A549 (cell line): ENCODE data around the gene CNKSR2. TPM values are rescaled to one million over a fixed set of nuclear protein-coding genes. Genes with fewer than 3 reads are reported as not detected.

ENCODE experiments used
- ATAC-seq, 2 experiments: fragments of 200-7000 bp in 1 of 2; fragments of >200 bp in 1 of 2; cut with Nextera tagmentation in 1 of 2; cut with Tn5 transposase in 1 of 2; 3 replicates each; pipeline versions ENCODE4 v1.8.0 to v1.9.1; 2018 to 2020; ENCODE audit warnings: mild to moderate bottlenecking in 1 of 2, moderate library complexity in 1 of 2
- CTCF ChIA-PET: fragments of 300-600 bp; sonication (Branson Sonifier 250); formaldehyde crosslinking; extraction: SDS; loops from one replicate; lab custom pipeline; 2021; ENCODE audit warnings: antibody characterized with exemption, inconsistent platforms; lab: Yijun Ruan, JAX
- POLR2A ChIA-PET: fragments of 350-600 bp; formaldehyde crosslinking; extraction: SDS; loops from one replicate; lab custom pipeline; 2021; ENCODE audit warnings: antibody characterized with exemption, inconsistent platforms; lab: Yijun Ruan, JAX
- DNase-seq, 2 experiments: peaks; one replicate each; pipeline versions ENCODE4 v3.0.0 to v3.0.0-alpha.2; 2011 to 2016; ENCODE audit warnings: low read depth in 1 of 2, low spot score in 1 of 2
- FAIRE-seq: peaks from 2 replicates; lab custom pipeline; 2011; peaks lifted over from hg19 to GRCh38; lab: Jason Lieb, UNC
- H3K27ac ChIP-seq, 2 experiments: fragments of >200 bp; sonication (Bioruptor Twin); formaldehyde crosslinking; 3 replicates each; pipeline ENCODE4 v1.5.1; 2016 to 2017
- H3K4me1 ChIP-seq: fragments of >200 bp; sonication (Bioruptor Twin); formaldehyde crosslinking; 3 replicates; pipeline ENCODE4 v1.6.1; 2016
- H3K4me2 ChIP-seq: fragments of >200 bp; sonication (Bioruptor Twin); formaldehyde crosslinking; 3 replicates; pipeline ENCODE4 v1.6.1; 2016
- H3K4me3 ChIP-seq: fragments of >200 bp; sonication (Bioruptor Twin); formaldehyde crosslinking; 3 replicates; pipeline ENCODE4 v1.5.1; 2016
- H3K9me3 ChIP-seq: fragments of >200 bp; sonication (Bioruptor Twin); formaldehyde crosslinking; 3 replicates; pipeline ENCODE4 v1.6.1; 2016
- ATOH8 ChIP-seq: fragments of 250-450 bp; sonication (Bioruptor Pico); IDR thresholded peaks from 2 replicates; pipeline ENCODE4 v1.5.0; 2020; ENCODE audit warnings: low read depth, mild to moderate bottlenecking, moderate library complexity
- CBX8 ChIP-seq: fragments of 200-600 bp; sonication (generic); IDR thresholded peaks from 2 replicates; pipeline ENCODE4 v1.6.1; 2016
- E2F6 ChIP-seq: IDR thresholded peaks from 2 replicates; pipeline ENCODE4 v1.6.1; 2012; ENCODE audit warnings: low read depth, borderline replicate concordance
- EHF ChIP-seq: fragments of 250-450 bp; sonication (Bioruptor Pico); IDR thresholded peaks from 2 replicates; pipeline ENCODE4 v1.5.0; 2020; ENCODE audit warnings: mild to moderate bottlenecking
- ELK1 ChIP-seq: fragments of 150-350 bp; IDR thresholded peaks from 2 replicates; pipeline ENCODE4 v1.6.1; 2014; ENCODE audit warnings: low read depth, mild to moderate bottlenecking, low read length
- EP300 ChIP-seq, 2 experiments: fragments of >200 bp; sonication (Bioruptor Twin); formaldehyde crosslinking; IDR thresholded peaks; 2 replicates in 1 of 2; 3 replicates in 1 of 2; pipeline ENCODE4 v1.6.1; 2016 to 2017
- ESRRA ChIP-seq: fragments of 150-350 bp; IDR thresholded peaks from 2 replicates; pipeline ENCODE4 v1.6.1; 2014; ENCODE audit warnings: mild to moderate bottlenecking, low read length, borderline replicate concordance
- FOSL2 ChIP-seq, 2 experiments: fragments of 450-650 bp in 1 of 2; fragments of >200 bp in 1 of 2; sonication (Bioruptor Twin) in 1 of 2; formaldehyde crosslinking; IDR thresholded peaks; 2 replicates each; pipeline versions ENCODE4 v1.5.0 to v1.6.1; 2016 to 2020; ENCODE audit warnings: mild to moderate bottlenecking in 1 of 2, moderate library complexity in 1 of 2
- GATA3 ChIP-seq: IDR thresholded peaks from 2 replicates; pipeline ENCODE4 v1.6.1; 2012; ENCODE audit warnings: borderline replicate concordance
- HEYL ChIP-seq: fragments of 250-450 bp; sonication (Bioruptor Pico); IDR thresholded peaks from 2 replicates; pipeline ENCODE4 v1.8.0; 2021; ENCODE audit warnings: mild to moderate bottlenecking, moderate library complexity
- HMGXB4 ChIP-seq: fragments of 250-450 bp; sonication (Bioruptor Pico); IDR thresholded peaks from 2 replicates; pipeline ENCODE4 v1.5.0; 2021; ENCODE audit warnings: mild to moderate bottlenecking, moderate library complexity, borderline replicate concordance
- HOXB13 ChIP-seq: fragments of 250-450 bp; sonication (Bioruptor Pico); IDR thresholded peaks from 2 replicates; pipeline ENCODE4 v1.5.0; 2020; ENCODE audit warnings: low read depth, mild to moderate bottlenecking, moderate library complexity
- HOXB5 ChIP-seq: fragments of 250-450 bp; sonication (Bioruptor Pico); IDR thresholded peaks from 2 replicates; pipeline ENCODE4 v1.5.0; 2020; ENCODE audit warnings: mild to moderate bottlenecking, moderate library complexity
- JUN ChIP-seq, 2 experiments: fragments of >200 bp; sonication (Bioruptor Twin); formaldehyde crosslinking; IDR thresholded peaks; 2 replicates in 1 of 2; 3 replicates in 1 of 2; pipeline ENCODE4 v1.6.1; 2016 to 2017
- KDM5A ChIP-seq: fragments of 200-600 bp; sonication (generic); IDR thresholded peaks from 2 replicates; pipeline ENCODE4 v1.6.1; 2016; ENCODE audit warnings: antibody characterized with exemption, mild to moderate bottlenecking
- NFE2L2 ChIP-seq: fragments of 150-350 bp; conservative IDR thresholded peaks from 2 replicates; pipeline ENCODE4 v1.6.1; 2014; ENCODE audit warnings: low read length
- NPAS2 ChIP-seq: fragments of 250-450 bp; sonication (Bioruptor Pico); IDR thresholded peaks from 2 replicates; pipeline ENCODE4 v1.8.0; 2022; ENCODE audit warnings: mild to moderate bottlenecking, moderate library complexity, borderline replicate concordance
- NR3C1 ChIP-seq: fragments of >200 bp; sonication (Bioruptor Twin); formaldehyde crosslinking; IDR thresholded peaks from 3 replicates; pipeline ENCODE4 v1.6.1; 2017
- POLR2A ChIP-seq: IDR thresholded peaks from 2 replicates; pipeline ENCODE4 v1.6.1; 2012; ENCODE audit warnings: mild to moderate bottlenecking, low read length
- POLR2AphosphoS2 ChIP-seq: conservative IDR thresholded peaks from 2 replicates; pipeline ENCODE4 v1.6.1; 2012; ENCODE audit warnings: low read length, improper control_type of control experiment, inconsistent platforms
- RAD21 ChIP-seq, 2 experiments: fragments of >200 bp in 1 of 2; sonication (Bioruptor Twin) in 1 of 2; formaldehyde crosslinking in 1 of 2; IDR thresholded peaks in 1 of 2; conservative IDR thresholded peaks in 1 of 2; 2 replicates in 1 of 2; 3 replicates in 1 of 2; pipeline ENCODE4 v1.6.1; 2012 to 2018; ENCODE audit warnings: inconsistent platforms in 1 of 2
- RARB ChIP-seq: fragments of 250-450 bp; sonication (Bioruptor Pico); IDR thresholded peaks from 2 replicates; pipeline ENCODE4 v1.8.0; 2021; ENCODE audit warnings: mild to moderate bottlenecking, moderate library complexity
- RCOR1 ChIP-seq: fragments of 150-350 bp; IDR thresholded peaks from 2 replicates; pipeline ENCODE4 v1.6.1; 2014; ENCODE audit warnings: antibody characterized with exemption, low read length, low read depth
- RNF2 ChIP-seq: fragments of 200-600 bp; sonication (generic); IDR thresholded peaks from 2 replicates; pipeline ENCODE4 v1.6.1; 2016; ENCODE audit warnings: low read depth, mild to moderate bottlenecking, antibody characterized with exemption, moderate library complexity, borderline replicate concordance
- SREBF2 ChIP-seq: fragments of 450-650 bp; IDR thresholded peaks from 2 replicates; pipeline ENCODE4 v1.6.1; 2014; ENCODE audit warnings: mild to moderate bottlenecking, moderate library complexity
- TFCP2L1 ChIP-seq: fragments of 250-450 bp; sonication (Bioruptor Pico); IDR thresholded peaks from 2 replicates; pipeline ENCODE4 v1.5.0; 2021; ENCODE audit warnings: mild to moderate bottlenecking
- ZC3H11A ChIP-seq: fragments of 450-650 bp; IDR thresholded peaks from 2 replicates; pipeline ENCODE4 v1.6.1; 2014; ENCODE audit warnings: antibody characterized with exemption, mild to moderate bottlenecking
- ZNF302 ChIP-seq: fragments of 250-450 bp; sonication (Bioruptor Pico); IDR thresholded peaks from 2 replicates; pipeline ENCODE4 v1.9.0; 2021; ENCODE audit warnings: inconsistent platforms, mild to moderate bottlenecking, moderate library complexity
- ZSCAN20 ChIP-seq: fragments of 250-450 bp; sonication (Bioruptor Pico); IDR thresholded peaks from 2 replicates; pipeline ENCODE4 v1.8.0; 2022; ENCODE audit warnings: mild to moderate bottlenecking, moderate library complexity
- whole genome bisulfite sequencing: methylation state at CpG from one replicate; pipeline ENCODE4 v1.1.6; 2017; ENCODE audit errors: missing lambda C conversion rate; 5-methylcytosine and 5-hydroxymethylcytosine counted together
- polyA plus RNA-seq, 4 experiments: library from polyadenylated mRNA; depleted of rRNA in 3 of 4; stranded (reverse); fragments of >200 nt; fragmentation: RNase III in 1 of 4; extraction: RNeasy Plus Mini Kit Qiagen cat#74134 plus additional on column Dnase treatment in 1 of 4; gene quantifications; 2 replicates in 3 of 4; 3 replicates in 1 of 4; pipeline ENCODE4 v1.2.3, GENCODE V29; 2011 to 2017
- TF ChIP-seq, protein P1 (sequence below): IDR thresholded peaks from 2 replicates; pipeline ENCODE4 v1.6.1; 2012

CNKSR2 gene
- polyA plus RNA-seq, 2 of the 4 experiments (the other 2 are of a cell fraction): 5.8 to 11.4 TPM

GRCh38 chrX:21612154-21612553 lies 237.9 kb downstream of the CNKSR2 start:
- FAIRE-seq: peak; percentile 81
- no peak for DNase-seq
- WGBS: 58% methylated on average over 5 of the region's 5 CpGs
- Histone ChIP-seq H3K4me2 (no peak overlapping the region), H3K9me3 (no peaks in the 10 kb centered on the region), H3K27ac (no peak overlapping the region), H3K4me1 (no peaks in the 10 kb centered on the region), H3K4me3 (no peak overlapping the region)
- CTCF ChIA-PET: no interaction called here
- TF ChIP-seq HOXB5 (CRISPR knock-in tag) (no peak), FOSL2 (IDR thresholded peaks at IDR 0.05) (no peak), FOSL2 (CRISPR knock-in tag; IDR thresholded peaks at IDR 0.05) (no peak), RCOR1 (no peak), HEYL (CRISPR knock-in tag) (no peak), GATA3 (no peak), CBX8 (no peak), KDM5A (no peak), NFE2L2 (no peak), POLR2AphosphoS2 (no peak), ZNF302 (CRISPR knock-in tag) (no peak), HMGXB4 (no peak), E2F6 (no peak), JUN (IDR thresholded peaks at IDR 0.05) (no peak), ATOH8 (no peak), ZC3H11A (no peak)
- POLR2A ChIA-PET: no interaction called here
- ATAC-seq: no peak

DNA sequence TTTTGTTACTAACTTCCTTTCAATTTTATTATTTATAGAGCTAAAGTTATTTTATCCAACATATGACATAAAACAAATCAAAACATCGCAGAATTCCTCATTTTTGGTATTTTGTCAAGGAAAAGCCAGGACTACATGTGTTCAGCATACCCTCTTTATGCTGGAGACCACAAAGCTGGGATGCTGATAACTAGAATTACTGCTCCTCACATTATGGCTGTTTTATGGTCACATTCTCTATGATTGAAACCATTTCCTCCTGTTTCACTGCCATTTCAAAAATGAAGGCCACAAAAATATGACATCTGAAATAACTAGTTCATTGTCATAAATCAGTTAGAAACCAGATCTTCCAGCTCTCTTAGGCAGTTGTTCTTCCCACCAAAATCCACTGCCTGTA lies 242.2 kb downstream of the CNKSR2 start:
- FAIRE-seq (no peak), ATAC-seq (no peak), DNase-seq (no peak)
- H3K4me2 ChIP-seq: no peak overlapping the region
- CTCF ChIA-PET: no interaction called here
- no peaks in the 10 kb centered on the region for H3K4me1 ChIP-seq
- no peaks in the 10 kb centered on the region for H3K9me3 ChIP-seq
- POLR2A ChIA-PET: no interaction called here
- no peak overlapping the region for H3K27ac ChIP-seq
- H3K4me3 ChIP-seq: no peak overlapping the region
- TF ChIP-seq EP300 (IDR thresholded peaks at IDR 0.05): no peak
- no peak for TF ChIP-seq NFE2L2
- no peak for TF ChIP-seq JUN (IDR thresholded peaks at IDR 0.05)
- no peak for TF ChIP-seq ESRRA
- no peak for TF ChIP-seq RAD21 (conservative IDR thresholded peaks at IDR 0.05 in 1 of 2, IDR thresholded peaks at IDR 0.05 in 1 of 2)
- no peak for TF ChIP-seq HMGXB4
- no peak for TF ChIP-seq ZSCAN20
- no peak for TF ChIP-seq ELK1
- TF ChIP-seq EHF: no peak
- TF ChIP-seq SREBF2: no peak
- TF ChIP-seq, protein P1, sequence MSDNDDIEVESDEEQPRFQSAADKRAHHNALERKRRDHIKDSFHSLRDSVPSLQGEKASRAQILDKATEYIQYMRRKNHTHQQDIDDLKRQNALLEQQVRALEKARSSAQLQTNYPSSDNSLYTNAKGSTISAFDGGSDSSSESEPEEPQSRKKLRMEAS: no peak
- no peak for TF ChIP-seq POLR2A
- no peak for TF ChIP-seq HOXB13 (CRISPR knock-in tag)
- TF ChIP-seq TFCP2L1 (CRISPR knock-in tag): no peak
- TF ChIP-seq NR3C1: no peak
- TF ChIP-seq RNF2: no peak
- no peak for TF ChIP-seq NPAS2 (CRISPR knock-in tag)
- no peak for TF ChIP-seq RARB (CRISPR knock-in tag)
- WGBS: 57% methylated on average over 1 of the region's 1 CpG
